G401.6 (cell line): ENCODE measurements around the gene RXYLT1.

Source experiments
- FAIRE-seq: peaks from 2 replicates; lab custom pipeline; 2012; peaks lifted over from hg19 to GRCh38; lab: Jason Lieb, UNC

The RXYLT1 gene

GRCh38 chr12:63843721-63844390, 64.1 kb downstream of the RXYLT1 start:
- no peak for FAIRE-seq

GRCh38 chr12:63844391-63845341, 65.0 kb downstream of the RXYLT1 start, which contains the start of gene SRGAP1:
Gene SRGAP1 (plus strand): TSS chr12:63844700. CDS start chr12:63844817, 117 bp downstream.
- no peak for FAIRE-seq

GRCh38 chr12:63845726-63846125, 66.0 kb downstream of the RXYLT1 start:
- FAIRE-seq: no peak

DNA sequence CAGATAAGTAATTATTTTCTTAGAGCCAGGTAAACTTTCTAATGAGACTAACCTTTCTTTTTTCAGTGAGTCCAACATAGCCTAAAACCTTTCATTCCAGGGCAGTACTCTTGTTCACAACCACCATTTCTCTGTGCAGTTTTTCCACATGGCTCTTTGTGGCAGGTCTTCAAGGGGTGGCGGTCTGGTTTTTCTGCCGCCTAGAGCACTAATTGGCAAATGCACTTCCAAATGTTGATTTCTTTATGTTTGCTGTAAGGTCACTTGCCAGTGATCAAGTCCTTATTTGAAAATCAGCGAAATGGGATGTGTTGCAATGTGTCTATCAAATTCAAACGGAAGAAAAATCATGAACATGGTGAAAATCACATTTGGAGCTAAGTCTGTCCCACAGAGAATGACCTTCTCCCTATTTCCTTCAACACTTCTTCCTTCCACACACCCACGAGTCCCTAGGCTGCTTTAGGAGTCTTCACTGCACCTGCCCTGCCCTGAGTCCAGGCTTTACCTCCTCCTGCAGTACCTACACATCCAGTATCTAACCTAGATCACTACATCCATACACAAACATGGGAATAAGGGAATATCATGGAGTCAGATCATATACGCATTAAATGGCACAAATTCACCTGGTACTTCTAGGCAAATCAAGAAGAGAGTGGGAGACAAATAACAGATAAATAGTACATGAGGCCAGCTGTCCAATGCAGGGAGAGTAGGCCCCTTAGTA, 66.7 kb downstream of the RXYLT1 start:
- FAIRE-seq: no peak

GRCh38 chr12:63848450-63848849, 68.7 kb downstream of the RXYLT1 start:
- no peak for FAIRE-seq

DNA sequence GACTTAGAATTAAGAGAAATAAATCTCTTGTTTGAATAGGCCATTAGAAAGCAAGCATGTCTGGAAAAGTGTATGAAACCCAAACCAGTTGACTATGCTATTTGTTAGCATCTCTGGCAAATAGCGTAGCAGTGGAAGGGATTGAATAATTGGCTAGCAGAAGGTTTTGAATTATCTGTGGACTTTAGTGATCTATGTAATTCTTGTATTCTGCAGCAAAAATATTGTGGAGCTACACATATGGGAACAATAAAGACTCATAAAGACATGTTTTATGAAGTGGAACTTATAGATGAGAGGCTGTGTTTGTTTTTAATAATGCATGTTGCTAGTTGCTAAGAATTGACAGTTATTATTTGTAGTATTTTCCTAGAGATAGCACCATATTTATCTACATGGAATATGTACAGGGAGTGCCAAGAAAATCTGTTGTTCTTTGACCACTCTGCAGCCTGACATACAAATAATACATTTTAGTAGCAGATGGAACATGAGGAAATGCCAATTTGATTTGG, 69.5 kb downstream of the RXYLT1 start:
- no peak for FAIRE-seq

- no peak for FAIRE-seq
These were observed 69.9 kb downstream of the RXYLT1 start for GRCh38 chr12:63849641-63850040.

GRCh38 chr12:63853978-63854377, 74.3 kb downstream of the RXYLT1 start:
- FAIRE-seq: no peak

GRCh38 chr12:63855299-63855698, 75.6 kb downstream of the RXYLT1 start:
- no peak for FAIRE-seq

GRCh38 chr12:63857771-63858670, 78.3 kb downstream of the RXYLT1 start:
- no peak for FAIRE-seq
